Fibroblast of skin of abdomen (primary cell): ENCODE data around the gene NRARP.

Experiments used
- DNase-seq: peaks from one replicate; pipeline ENCODE4 v3.0.0-alpha.2; 2013

Gene NRARP

DNA sequence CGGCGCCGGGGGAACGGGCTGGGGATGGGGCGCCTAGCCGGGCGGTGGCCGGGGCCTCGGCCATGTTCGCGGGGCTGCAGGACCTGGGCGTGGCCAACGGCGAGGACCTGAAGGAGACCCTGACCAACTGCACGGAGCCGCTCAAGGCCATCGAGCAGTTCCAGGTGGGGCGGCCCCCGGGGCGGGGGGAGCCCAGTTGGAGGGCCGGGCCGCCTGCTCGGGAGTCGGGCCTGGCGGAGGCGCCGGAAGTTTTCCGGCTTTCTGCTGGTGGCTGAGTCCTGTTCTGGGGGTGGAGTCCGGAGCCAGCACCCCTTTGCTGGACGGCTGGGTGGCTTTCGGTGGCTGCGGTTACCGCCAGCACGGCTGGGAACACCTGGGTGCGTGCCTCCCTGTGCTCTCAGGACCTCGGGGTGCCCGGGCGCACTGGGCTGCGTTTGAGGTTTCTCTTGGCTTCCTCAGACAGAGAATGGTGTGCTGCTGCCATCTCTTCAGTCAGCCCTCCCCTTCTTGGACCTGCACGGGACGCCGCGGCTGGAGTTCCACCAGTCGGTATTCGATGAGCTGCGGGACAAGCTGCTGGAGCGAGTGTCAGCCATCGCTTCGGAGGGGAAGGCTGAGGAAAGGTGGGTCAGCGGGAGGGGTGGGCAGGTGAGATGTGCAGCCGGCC, 46.5 kb downstream of the NRARP start:
- DNase-seq: no peak

DNA sequence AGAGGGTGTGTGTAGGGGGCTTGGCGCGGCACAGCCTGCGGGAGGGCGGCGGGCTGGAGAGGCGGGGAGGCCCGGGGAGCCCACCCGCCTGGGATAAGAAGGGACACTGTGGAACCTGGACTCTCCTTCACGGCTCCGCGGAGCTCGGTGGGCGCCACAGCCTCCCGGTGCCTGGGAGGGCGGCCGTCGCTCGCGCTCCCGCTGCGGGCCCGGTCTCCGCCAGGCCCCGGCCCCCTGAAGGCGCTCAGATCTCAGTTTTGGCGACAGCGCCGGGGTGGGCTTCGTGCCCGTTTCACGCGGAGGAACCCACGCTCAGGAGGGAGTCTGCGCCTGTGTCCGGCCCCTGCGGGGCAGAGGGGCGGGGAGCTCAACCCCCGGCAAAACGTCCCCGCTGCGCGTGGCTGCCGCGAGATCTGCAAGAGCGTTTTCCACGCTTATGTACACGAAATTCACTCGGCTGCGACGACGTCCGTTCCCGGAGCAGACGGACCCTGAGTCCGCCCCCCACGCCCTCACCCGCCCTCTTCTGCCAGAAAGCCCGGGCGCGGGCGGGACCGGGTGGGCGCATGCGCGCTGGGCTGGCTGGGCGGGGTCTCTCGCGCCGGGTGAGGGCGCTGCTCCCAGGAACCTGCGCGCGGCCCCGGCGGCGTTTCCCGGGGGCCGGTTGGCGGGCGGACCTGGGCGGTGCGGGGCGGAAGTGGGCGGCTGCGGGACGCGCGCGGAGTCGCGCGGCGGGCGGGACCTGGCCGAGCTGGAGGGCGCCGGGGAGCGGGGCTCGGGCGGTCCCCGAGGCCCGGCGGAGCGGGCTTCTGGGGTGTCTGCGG, 47.2 kb downstream of the NRARP start, which contains the start of gene NELFB:
Gene NELFB, plus strand, starts transcription at position 704 of the 824 bp plus-strand sequence.
- peak; percentile 87 for DNase-seq

DNA sequence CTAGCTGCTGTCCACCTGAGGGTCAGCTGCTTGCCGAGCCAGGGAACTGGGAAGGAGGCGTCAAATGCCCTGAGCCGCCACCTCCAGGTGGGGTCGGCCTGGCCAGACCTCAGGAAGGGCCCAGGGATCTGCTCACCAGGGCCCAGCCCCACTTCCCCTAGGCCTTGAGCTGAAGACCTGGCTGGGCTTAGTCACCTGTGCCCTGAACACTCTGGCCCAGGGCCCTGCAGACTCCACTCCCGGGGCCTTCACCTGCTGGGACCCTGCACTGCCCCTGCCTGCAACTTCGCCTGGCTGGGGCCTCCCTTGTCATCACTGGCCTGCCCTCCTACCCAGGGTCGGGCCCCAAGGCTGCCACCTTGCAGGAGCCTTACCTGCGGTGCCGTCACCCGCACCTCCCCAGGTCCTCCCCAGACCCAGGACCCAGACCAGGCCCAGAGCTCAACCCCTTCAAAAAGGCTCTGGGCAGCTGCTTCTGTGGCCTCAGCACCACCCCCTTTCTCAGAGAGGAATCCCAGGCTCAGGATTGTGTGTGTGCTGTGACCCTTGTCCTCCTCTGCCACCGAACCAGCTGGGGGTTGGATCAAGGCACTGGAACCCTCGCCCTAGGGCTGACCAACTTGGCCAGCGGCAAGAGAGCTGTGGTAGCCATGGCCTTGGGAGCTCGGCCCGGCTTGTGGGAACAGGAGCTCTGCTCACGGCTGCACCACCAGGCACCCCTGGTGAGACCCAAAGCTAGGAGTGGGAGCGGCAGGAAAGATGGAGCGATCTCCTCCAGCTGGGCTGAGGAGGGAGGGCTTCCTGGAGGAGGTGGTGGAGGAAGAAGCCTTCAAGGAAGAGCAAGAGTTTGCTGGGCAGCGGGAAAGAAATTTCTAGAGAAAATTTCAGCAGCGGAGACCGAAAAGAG, 48.1 kb downstream of the NRARP start:
- DNase-seq: no peak

DNA sequence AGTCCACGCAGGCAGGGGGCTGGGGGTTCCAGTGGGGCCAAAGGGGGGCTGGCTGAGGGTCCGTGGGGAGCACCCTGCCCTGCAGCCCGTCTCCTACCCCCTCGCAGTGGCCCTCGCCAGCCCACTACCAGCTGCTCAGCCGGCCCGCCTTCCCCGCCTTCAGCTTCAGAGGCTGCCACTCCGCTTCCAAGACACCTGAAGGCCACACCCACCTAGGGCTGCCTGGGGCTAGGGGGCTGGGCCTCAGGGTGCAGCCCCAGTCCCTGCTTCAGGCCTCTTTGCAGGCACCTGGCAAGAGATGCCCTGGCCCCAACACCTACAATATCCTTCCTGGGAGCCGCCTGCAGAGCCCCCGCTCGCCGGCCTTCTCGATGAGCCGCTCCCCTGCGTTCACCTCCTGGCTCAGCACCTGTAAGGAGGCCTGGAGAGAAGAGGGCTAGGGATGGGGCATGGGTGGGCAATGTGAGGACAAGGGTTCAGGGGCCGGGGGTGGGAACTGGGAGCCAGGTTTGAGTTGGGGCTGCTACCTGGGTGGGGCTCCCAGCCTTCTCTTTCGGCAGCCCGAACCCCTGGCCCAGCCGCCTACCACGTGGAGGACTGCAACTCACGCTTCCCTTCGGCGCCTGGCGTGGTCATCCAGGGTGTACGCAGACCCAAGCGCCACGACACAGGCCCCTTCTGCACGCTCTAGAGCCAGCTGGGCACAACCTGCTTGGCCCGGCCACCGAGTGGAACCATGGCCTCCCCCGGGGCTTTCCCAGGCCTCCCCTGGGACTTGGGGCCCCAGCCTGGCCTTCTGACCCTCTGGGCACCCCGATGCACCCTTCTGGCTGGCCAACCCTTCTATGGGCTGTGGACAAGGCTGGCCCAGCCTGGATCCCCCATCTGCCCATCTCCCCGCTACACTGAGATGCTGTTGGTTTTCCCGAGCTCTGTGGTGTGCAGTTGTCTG, 49.2 kb downstream of the NRARP start:
- no peak for DNase-seq

DNA sequence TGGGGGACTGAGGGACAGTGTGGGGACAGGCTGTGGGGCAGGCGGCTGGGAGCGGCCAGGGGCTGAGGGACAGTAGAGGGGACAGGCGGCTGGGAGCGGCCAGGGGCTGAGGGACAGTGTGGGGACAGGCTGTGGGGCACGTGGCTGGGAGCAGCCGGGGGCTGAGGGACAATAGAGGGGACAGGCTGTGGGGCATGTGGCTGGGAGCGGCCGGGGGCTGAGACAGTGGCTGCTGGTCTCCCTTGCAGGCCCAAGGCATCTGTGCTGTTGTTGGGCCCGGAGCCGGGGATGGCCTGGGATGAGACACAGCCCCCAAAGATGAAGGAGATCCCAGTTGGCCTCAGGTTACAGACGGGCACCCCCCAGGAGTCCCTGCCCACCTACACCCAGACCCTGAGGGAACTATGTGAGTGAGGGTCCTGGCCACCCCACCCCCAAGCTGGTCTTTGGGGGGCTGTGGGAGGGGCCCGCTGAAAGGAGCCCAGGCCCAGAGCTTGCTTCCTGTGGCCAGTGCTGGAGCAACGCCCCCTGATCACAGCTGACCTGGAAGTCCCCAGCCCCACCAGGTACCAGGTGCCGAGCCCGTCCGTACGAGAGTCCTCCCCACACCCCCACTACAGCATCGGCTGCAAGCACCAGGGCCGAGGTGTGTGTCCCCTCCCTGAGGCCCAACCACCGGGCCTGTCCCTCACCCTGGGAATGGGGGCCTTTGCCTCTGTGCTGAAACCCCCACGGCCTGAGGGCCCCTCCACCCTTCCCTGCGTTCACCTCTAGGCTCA, 50.4 kb downstream of the NRARP start:
- DNase-seq: no peak

DNA sequence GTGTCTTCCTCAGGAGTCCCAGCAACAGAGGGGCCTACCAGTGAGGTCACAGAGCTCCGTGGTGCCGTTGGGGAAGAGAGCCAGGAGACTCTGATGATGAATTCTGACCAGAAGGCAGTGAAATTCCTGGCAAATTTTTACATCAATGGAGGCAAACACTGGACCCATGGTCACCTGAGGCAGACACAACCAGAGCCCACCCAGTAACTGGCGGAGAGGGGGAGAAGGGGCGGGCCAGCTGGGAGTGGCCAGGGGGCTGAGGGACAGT, 50.9 kb downstream of the NRARP start, which contains the start of gene STPG3:
Gene STPG3, plus strand, starts transcription at position 93 of the 268 bp plus-strand sequence. Its CDS starts 1 bp downstream, at position 94.
- no peak for DNase-seq

DNA sequence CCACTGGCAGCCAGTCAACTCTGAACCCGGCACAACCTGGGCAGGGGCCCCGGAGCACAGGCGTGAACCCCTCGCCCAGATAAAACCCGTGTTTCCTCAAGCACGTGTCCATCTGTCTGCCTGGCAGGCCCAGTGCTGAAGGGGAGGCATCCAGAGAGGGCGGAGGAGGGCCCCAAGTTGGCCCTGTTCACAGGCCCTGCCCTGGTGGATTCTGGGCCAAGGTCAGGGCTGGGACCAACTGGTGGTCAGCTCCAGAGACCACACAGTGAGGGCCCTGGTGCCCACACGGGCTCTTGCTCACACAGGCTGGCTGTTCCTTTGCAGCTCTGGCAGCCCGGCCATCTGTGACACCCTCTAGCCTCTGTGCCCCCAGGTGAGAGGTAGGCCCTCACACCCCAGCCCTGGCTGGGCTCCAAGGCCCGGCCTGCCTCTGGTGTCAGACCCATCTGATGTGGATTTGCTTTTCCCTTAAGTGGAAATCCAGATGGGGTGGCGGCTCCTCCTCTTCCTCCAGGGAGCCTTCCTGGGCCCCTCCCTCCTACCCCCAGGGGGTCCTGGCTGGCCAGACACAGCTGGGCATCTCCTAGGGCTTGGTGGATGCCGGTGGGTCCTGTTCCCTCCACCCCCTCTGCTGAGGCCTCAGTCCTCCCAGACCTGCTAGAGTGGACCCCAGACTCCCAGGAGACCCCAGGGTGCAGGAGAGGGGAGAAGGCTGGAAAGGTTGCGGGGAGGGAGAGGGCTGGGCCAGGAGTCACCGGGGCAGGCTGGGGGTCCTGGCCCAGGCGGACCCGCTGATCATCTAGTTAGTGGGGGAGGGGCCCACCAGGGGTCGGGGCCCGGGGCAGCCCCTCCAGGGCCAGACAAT, 51.5 kb downstream of the NRARP start:
- DNase-seq: no peak
